ENCODE measurements around the gene FBN1. TPM values are rescaled to one million over a fixed set of nuclear protein-coding genes. Genes with fewer than 3 reads are reported as not detected.

The FBN1 gene
- polyA plus RNA-seq, 2 of the 4 experiments (the other 2 are of a cell fraction) = 6.3 to 9.4 TPM

DNA sequence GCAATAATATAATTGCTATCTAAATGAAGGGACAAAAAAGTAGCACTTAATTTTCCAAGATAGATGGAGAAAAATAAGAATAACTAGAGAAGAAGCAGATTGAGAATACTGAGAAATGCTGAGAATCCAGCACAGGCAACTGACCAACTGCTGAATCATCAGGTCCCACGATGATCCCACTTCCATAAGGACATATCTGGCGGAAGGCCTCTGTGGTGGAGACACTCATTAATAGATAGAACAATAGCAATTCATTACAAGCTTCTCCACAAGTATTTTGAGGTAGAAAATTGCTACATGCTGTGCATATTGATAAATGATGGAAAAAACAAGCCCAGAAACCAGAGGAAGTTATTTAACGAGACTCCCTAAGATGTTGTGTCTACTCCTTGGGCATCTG, 208.3 kb downstream of the FBN1 start:
- H3K4me1 ChIP-seq = no peaks in the 10 kb centered on the region
- ChIA-PET POLR2A (no interaction called here), CTCF (interaction anchor here (1.1 kb wide), 1 partner anchor 10 kb away, joined by 3 read pairs; no protein-coding TSS in a partner anchor)
- H3K27ac ChIP-seq = no peak overlapping the region
- ATAC-seq (no peak), DNase-seq (ENCODE audit: low read depth in 1 of 2, low spot score in 1 of 2) (no peak), FAIRE-seq (no peak)
- no peaks in the 10 kb centered on the region for H3K9me3 ChIP-seq
- TF ChIP-seq ZSCAN20 (CRISPR knock-in tag; IDR thresholded peaks at IDR 0.05) = no peak
- TF ChIP-seq POLR2A (IDR thresholded peaks at IDR 0.05; ENCODE audit: low read length) = no peak
- TF ChIP-seq, protein P1, sequence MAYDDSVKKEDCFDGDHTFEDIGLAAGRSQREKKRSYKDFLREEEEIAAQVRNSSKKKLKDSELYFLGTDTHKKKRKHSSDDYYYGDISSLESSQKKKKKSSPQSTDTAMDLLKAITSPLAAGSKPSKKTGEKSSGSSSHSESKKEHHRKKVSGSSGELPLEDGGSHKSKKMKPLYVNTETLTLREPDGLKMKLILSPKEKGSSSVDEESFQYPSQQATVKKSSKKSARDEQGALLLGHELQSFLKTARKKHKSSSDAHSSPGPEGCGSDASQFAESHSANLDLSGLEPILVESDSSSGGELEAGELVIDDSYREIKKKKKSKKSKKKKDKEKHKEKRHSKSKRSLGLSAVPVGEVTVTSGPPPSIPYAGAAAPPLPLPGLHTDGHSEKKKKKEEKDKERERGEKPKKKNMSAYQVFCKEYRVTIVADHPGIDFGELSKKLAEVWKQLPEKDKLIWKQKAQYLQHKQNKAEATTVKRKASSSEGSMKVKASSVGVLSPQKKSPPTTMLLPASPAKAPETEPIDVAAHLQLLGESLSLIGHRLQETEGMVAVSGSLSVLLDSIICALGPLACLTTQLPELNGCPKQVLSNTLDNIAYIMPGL (CRISPR knock-in tag; IDR thresholded peaks at IDR 0.05; ENCODE audit: borderline replicate concordance) = no peak
- TF ChIP-seq CHD2 (IDR thresholded peaks at IDR 0.05; ENCODE audit: low read length, partially characterized antibody) = no peak
- no peak for TF ChIP-seq MYC (IDR thresholded peaks at IDR 0.05; ENCODE audit: borderline replicate concordance, low read length)
- no peak for TF ChIP-seq NPAS2 (CRISPR knock-in tag; IDR thresholded peaks at IDR 0.05; ENCODE audit: borderline replicate concordance)
- H3K4me3 ChIP-seq = no peak overlapping the region
- H3K4me2 ChIP-seq = no peak overlapping the region
- WGBS (ENCODE audit: missing lambda C conversion rate) = 75% methylated on average over 3 of the region's 3 CpGs

DNA sequence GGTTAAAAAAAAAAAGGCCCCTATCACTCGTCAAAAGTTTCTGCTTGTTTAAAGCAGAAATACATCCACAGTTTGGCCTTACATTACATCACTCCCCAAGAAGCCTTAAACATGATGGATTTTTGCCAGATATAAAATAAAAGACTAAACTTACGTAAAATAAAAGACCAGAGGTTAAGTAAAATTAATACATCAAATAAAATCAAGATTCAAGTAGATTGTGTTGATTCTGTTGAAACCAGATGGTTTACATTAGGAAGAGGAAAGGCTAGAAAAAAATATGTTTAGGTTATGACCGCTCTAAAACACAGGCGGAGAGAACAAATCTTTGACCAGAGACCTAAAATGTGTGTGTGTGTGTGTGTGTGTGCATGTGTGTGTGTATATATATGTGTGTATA, 210.2 kb downstream of the FBN1 start:
- FAIRE-seq (no peak), DNase-seq (ENCODE audit: low read depth in 1 of 2, low spot score in 1 of 2) (no peak), ATAC-seq (no peak)
- ChIA-PET CTCF (interaction anchor here (1.5 kb wide), 1 partner anchor 153 kb away, joined by 4 read pairs; no protein-coding TSS in a partner anchor), POLR2A (no interaction called here)
- Histone ChIP-seq H3K4me2 (no peak overlapping the region), H3K9me3 (no peaks in the 10 kb centered on the region), H3K4me3 (no peak overlapping the region), H3K4me1 (no peaks in the 10 kb centered on the region), H3K27ac (no peak overlapping the region)
- TF ChIP-seq KDM1A (IDR thresholded peaks at IDR 0.05; ENCODE audit: low read depth) (no peak), POLR2A (IDR thresholded peaks at IDR 0.05; ENCODE audit: low read length) (no peak), EHF (CRISPR knock-in tag; IDR thresholded peaks at IDR 0.05) (no peak)
- 86% methylated on average over 4 of the region's 4 CpGs for WGBS (ENCODE audit: missing lambda C conversion rate)

DNA sequence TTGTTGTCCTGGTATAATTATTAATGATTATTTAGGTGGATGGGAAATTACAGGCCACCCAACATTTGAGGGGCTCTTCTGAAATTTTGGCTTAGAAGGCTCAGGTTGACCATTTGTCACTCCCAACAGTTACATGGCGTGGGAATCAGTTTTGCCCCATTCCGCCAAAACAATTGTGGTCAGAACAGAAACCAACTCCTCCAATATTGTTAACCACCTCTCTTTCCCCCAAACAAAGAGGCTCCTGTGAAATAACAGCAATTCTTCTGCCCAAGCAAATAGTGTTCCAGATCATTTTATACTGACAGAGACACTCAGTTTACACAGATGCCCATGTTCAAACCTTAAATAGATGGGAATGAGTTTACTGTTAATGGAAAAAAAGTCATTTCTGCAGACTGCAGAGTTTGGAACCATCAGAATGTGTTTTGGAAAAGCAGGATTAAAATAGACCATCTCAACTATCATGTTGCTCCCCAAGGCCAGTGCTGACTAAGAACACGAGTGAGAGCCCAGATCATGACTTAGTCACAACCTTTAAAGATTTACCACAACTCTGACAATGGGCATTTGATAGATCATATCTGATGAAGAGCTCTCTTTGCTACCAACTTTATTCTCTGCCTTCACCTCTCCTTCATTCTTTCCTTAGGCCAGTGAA, 212.2 kb downstream of the FBN1 start:
- Histone ChIP-seq H3K4me2 (no peak overlapping the region), H3K27ac (no peak overlapping the region), H3K9me3 (no peaks in the 10 kb centered on the region), H3K4me1 (no peaks in the 10 kb centered on the region), H3K4me3 (no peak overlapping the region)
- CTCF ChIA-PET = interaction anchor here (0.7 kb wide), 1 partner anchor 47 kb away, joined by 3 read pairs; no protein-coding TSS in a partner anchor
- POLR2A ChIA-PET = no interaction called here
- WGBS (ENCODE audit: missing lambda C conversion rate) = 67% methylated on average over 3 of the region's 3 CpGs
- FAIRE-seq (no peak), ATAC-seq (no peak), DNase-seq (ENCODE audit: low read depth in 1 of 2, low spot score in 1 of 2) (no peak)
- TF ChIP-seq ZSCAN20 (CRISPR knock-in tag; IDR thresholded peaks at IDR 0.05) (no peak), GATA3 (IDR thresholded peaks at IDR 0.05; ENCODE audit: borderline replicate concordance) (no peak), EHMT2 (IDR thresholded peaks at IDR 0.05; ENCODE audit: low read depth) (no peak), RAD21 (conservative IDR thresholded peaks at IDR 0.05 in 1 of 2, IDR thresholded peaks at IDR 0.05 in 1 of 2) (no peak), POLR2A (IDR thresholded peaks at IDR 0.05; ENCODE audit: low read length) (no peak)

DNA sequence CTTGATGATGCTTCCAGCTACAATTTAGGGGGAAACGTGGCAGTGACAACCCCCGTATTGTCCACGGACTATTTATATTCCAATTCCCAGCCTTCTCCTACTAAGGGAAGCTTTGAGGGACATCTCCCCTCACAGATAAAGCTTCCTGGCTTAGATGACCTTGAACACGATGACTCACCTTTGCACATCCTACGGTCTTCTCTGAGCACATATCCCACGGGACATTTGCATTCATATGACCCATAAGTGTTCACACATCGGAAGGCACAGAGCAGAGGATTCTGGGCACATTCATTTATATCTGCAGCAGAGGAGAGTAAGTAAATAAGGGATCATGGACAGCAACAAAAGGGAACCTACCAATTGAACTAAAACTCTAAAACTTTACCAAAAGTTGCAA, 212.8 kb downstream of the FBN1 start:
- H3K27ac ChIP-seq = no peak overlapping the region
- TF ChIP-seq RARB (CRISPR knock-in tag; IDR thresholded peaks at IDR 0.05) (no peak), HOXA7 (CRISPR knock-in tag; IDR thresholded peaks at IDR 0.05) (no peak)
- WGBS (ENCODE audit: missing lambda C conversion rate) = 70% methylated on average over 7 of the region's 7 CpGs
- no peak for DNase-seq (ENCODE audit: low read depth in 1 of 2, low spot score in 1 of 2)
- no peak for ATAC-seq
- no peak for FAIRE-seq
- POLR2A ChIA-PET = no interaction called here
- no peaks in the 10 kb centered on the region for H3K9me3 ChIP-seq
- CTCF ChIA-PET = interaction anchor here (0.7 kb wide), 1 partner anchor 48 kb away, joined by 3 read pairs; no protein-coding TSS in a partner anchor
- H3K4me1 ChIP-seq = no peaks in the 10 kb centered on the region
- no peak overlapping the region for H3K4me3 ChIP-seq
- H3K4me2 ChIP-seq = no peak overlapping the region

DNA sequence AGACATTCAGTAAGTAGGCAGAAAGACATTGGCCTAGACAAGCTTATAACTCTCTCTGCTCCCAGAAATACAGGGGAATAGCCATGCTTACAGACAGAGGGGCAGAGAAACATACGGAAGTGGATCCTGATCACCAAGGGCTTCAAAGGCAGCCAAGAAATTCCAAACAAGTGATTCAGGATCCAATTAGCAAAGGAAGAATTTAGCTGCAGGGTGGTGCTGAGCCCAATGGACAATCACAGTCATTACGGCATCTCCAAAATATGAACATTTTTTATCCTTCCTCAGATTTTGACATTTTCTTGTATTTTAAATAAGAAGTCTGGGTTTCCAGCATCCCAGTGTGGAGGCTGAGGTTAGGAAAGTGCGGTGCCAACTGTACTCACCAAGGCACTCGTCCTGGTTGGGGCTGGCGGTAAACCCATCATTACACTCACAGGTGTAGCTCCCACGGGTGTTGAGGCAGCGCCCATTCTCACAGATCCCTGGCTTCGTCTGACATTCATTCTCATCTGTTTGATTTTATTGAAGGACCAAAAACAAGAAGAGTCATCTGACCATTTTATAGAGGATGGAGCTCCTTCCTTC, 217.5 kb downstream of the FBN1 start:
- Histone ChIP-seq H3K27ac (no peak overlapping the region), H3K4me1 (no peaks in the 10 kb centered on the region), H3K9me3 (no peaks in the 10 kb centered on the region), H3K4me3 (no peak overlapping the region), H3K4me2 (no peak overlapping the region)
- no peak for DNase-seq (ENCODE audit: low read depth in 1 of 2, low spot score in 1 of 2)
- POLR2A ChIA-PET = no interaction called here
- no peak for ATAC-seq
- WGBS (ENCODE audit: missing lambda C conversion rate) = 66% methylated on average over 8 of the region's 8 CpGs
- no peak for FAIRE-seq
- CTCF ChIA-PET = no interaction called here
- TF ChIP-seq JUN (IDR thresholded peaks at IDR 0.05) (no peak), EHMT2 (IDR thresholded peaks at IDR 0.05; ENCODE audit: low read depth) (no peak), FOSB (CRISPR knock-in tag; IDR thresholded peaks at IDR 0.05) (no peak), FOSL2 (IDR thresholded peaks at IDR 0.05) (no peak), FOSL2 (CRISPR knock-in tag; IDR thresholded peaks at IDR 0.05) (no peak)
- TF ChIP-seq, protein P2, sequence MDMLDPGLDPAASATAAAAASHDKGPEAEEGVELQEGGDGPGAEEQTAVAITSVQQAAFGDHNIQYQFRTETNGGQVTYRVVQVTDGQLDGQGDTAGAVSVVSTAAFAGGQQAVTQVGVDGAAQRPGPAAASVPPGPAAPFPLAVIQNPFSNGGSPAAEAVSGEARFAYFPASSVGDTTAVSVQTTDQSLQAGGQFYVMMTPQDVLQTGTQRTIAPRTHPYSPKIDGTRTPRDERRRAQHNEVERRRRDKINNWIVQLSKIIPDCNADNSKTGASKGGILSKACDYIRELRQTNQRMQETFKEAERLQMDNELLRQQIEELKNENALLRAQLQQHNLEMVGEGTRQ (IDR thresholded peaks at IDR 0.05) = no peak
